Pulmonary artery endothelial cell (primary cell): Measurements from ENCODE around the gene TCERG1L. TPM values are rescaled to one million over a fixed set of nuclear protein-coding genes. Genes with fewer than 3 reads are reported as not detected.

ENCODE experiments used
- DNase-seq: peaks from one replicate; pipeline ENCODE4 v3.0.0-alpha.2; 2011; ENCODE audit warnings: low read depth, low spot score
- total RNA-seq: library from RNA; depleted of rRNA; stranded (reverse); fragments of >200 nt; gene quantifications from 2 replicates; pipeline ENCODE4 v1.2.3, GENCODE V29; 2014

The TCERG1L gene
- total RNA-seq, 1 donor from 2014 or later: not detected

DNA sequence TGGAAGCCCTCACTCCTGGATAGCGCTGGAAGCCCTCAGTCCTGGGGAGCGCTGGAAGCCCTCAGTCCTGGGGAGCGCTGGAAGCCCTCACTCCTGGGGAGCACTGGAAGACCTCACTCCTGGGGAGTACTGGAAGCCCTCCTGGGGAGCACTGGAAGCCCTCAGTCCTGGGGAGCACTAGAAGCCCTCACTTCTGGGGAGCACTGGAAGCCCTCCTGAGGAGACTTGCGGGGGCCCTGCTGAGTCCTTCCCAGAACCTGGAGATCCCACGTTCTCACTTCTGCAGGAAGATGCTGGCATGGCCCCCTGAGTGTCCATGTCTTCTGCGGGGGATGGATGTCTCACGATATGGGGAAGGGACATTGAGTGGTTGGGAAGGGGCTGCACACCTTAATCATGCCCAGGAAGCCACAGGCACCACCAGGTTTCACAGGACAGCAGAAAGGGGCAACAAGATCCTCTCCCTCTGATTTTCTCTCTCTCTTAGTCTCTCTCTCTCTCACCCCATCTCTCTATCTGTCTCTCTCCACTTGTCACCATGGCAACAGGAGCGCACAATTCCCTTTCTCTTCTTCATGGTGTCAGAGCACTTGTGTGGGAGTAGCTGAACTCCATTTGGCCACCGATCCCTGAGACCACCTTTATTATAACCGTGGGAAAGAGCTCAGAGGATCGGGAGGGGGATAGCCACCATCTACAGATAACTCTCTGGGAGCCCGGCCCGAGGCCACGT lies 267.0 kb downstream of the TCERG1L start:
- DNase-seq: no peak

DNA sequence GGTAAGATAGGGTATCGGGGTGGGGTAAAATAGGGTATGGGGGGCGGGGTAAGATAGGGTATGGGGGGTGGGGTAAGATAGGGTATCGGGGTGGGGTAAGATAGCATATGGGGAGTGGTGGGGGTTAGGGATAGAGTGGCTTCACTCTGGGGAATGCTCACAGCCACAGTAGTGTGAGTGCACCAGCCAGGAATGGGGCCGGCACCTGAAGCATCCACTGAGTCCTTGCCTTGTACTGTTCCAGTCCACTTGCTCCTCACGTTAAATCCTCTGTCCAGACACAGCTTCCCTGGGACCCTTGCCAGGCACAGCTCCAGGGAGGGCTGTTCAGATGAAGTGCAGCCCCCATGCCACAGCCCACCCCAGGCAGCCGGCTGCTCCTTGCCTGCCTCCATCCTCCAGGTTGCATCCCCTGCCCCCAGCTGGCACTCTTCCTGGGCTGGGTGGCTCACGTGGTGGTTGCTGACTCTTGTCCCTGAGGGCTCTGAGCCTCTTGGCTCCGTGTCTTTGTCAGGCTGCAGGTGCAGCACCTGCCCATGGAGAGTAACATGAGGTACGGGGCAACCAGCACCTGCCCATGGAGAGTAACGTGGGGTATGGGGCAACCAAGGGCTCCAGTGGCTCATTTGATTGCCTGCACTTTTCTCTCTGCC lies 268.4 kb downstream of the TCERG1L start:
- DNase-seq: no peak
